ENCODE data around the gene ATP1B3.
"Not testable (repeated sequence)": the region's sequence is repeated elsewhere in the genome, so short reads cannot be mapped to it uniquely, and the experiment has no call there.

DNA sequence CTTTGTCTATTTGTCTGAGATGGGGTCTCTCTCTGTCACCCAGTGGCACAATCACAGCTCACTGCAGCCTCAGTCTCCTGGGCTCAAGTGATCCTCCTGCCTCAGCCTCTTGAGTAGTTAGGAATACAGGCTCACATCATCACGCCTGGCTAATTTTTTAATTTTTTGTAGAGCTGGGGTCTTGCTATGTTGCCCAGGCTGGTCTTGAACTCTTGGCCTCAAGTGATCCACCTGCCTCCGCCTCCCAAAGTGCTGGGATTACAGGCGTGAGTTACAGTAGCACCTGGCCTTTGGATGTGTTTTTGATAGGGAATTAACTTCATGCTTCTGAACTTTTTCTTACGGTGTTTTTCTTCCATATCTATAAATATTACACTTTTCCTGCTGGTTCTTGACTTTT is 33.5 kb downstream of the ATP1B3 start:
- TF ChIP-seq SCMH1 (CRISPR knock-in tag; IDR thresholded peaks at IDR 0.05; ENCODE audit: borderline replicate concordance); PTBP1 (IDR thresholded peaks at IDR 0.05; ENCODE audit: low read depth, low read length, poor library complexity, severe bottlenecking); TEAD3 (CRISPR knock-in tag; optimal IDR thresholded peaks at IDR 0.05; ENCODE audit: borderline replicate concordance); ZFP36 (IDR thresholded peaks at IDR 0.05; ENCODE audit: borderline replicate concordance, low read depth, low read length, partially characterized antibody): not testable (repeated sequence)

Measured in HepG2 (cell line).